Superior temporal gyrus (tissue), 1 donor: Measurements from ENCODE around the gene BAIAP3.
"Not testable (repeated sequence)": the region's sequence is repeated elsewhere in the genome, so short reads cannot be mapped to it uniquely, and the experiment has no call there.

ENCODE experiments used
- DNase-seq: peaks from one replicate; pipeline ENCODE4 v3.0.0-alpha.2; 2016; ENCODE audit errors: extremely low spot score

BAIAP3 gene, protein sequence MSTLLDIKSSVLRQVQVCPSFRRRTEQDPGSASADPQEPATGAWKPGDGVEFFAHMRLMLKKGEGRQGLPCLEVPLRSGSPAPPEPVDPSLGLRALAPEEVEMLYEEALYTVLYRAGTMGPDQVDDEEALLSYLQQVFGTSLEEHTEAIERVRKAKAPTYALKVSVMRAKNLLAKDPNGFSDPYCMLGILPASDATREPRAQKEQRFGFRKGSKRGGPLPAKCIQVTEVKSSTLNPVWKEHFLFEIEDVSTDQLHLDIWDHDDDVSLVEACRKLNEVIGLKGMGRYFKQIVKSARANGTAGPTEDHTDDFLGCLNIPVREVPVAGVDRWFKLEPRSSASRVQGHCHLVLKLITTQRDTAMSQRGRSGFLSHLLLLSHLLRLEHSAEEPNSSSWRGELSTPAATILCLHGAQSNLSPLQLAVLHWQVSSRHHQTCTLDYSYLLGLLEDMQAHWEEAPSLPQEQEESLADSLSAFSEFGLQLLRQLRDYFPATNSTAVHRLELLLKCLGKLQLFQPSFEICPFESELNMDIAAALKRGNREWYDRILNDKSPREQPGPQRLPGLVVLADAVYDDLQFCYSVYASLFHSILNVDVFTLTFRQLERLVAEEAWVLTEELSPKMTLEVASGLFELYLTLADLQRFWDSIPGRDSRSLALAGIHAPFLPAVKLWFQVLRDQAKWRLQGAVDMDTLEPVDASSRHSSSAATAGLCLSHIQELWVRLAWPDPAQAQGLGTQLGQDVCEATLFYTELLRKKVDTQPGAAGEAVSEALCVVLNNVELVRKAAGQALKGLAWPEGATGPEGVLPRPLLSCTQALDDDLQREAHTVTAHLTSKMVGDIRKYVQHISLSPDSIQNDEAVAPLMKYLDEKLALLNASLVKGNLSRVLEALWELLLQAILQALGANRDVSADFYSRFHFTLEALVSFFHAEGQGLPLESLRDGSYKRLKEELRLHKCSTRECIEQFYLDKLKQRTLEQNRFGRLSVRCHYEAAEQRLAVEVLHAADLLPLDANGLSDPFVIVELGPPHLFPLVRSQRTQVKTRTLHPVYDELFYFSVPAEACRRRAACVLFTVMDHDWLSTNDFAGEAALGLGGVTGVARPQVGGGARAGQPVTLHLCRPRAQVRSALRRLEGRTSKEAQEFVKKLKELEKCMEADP

DNA sequence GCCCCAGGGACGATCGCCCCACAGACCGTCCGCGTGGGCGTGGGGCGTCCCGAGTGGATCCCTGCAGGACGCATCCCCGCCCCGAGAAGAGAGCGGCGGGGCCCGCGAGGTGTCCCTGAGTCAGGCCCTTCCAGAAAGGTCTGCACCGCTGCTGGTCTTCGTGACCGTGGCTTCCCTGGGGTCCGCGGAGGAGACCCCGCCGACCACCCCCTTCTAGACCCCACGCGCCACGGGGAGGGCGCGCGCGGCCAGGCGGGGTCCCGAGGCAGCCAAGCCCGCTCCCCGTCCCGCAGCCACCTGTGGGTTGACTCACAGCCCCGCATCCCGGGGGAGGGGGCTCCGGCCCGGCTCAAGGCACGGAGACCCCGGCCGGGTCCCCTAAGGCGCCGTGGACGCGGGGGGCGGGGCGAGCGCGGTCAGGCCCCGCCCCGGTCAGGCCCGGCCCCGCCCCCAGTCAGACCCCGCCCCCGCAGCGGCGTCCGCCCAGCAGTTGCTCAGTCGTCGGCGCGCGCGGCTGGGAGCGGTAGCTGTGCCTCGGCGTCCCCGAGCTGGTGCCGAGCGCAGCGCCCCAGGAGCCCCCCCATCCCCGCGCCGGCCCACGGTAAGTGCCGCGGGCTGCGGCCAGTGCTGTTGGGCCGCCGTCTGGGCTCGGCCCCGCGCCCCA, at the start of gene BAIAP3:
BAIAP3 (plus strand) TSS at position 497 of the 664 bp plus-strand sequence. CDS start 4,905 bp downstream, outside the sequence.
- DNase-seq: no peak

DNA sequence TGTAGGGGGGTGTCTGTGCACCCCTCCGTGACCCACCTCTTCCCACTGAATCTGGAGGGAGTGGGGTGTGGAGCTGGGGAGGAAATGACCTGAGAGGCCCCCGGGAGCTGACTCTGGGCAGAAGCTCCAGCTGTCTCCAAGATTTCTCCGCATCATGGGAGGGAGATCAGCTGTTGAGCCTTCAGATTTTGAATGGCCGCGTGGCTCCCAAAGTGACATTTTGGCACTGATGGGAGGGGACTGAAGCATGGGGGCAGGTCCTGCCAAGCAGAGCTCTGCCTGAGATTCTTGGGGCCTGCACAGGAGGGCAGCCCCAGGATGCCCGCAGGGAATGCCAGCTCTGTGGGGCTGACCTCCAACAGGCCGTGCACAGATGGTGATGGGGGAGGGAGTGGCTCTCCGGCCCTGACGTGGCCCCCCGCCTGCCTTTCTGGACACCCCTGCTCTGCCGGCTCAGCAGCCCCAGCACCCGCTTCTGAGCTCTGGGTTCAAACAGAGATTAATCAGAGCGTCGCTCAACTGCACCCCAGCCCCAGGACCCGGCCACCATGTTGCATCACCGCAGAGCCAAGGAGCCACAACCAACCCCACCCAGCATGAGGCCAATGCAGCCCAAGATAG, 49.3 kb upstream of the BAIAP3 start:
- no peak for DNase-seq

DNA sequence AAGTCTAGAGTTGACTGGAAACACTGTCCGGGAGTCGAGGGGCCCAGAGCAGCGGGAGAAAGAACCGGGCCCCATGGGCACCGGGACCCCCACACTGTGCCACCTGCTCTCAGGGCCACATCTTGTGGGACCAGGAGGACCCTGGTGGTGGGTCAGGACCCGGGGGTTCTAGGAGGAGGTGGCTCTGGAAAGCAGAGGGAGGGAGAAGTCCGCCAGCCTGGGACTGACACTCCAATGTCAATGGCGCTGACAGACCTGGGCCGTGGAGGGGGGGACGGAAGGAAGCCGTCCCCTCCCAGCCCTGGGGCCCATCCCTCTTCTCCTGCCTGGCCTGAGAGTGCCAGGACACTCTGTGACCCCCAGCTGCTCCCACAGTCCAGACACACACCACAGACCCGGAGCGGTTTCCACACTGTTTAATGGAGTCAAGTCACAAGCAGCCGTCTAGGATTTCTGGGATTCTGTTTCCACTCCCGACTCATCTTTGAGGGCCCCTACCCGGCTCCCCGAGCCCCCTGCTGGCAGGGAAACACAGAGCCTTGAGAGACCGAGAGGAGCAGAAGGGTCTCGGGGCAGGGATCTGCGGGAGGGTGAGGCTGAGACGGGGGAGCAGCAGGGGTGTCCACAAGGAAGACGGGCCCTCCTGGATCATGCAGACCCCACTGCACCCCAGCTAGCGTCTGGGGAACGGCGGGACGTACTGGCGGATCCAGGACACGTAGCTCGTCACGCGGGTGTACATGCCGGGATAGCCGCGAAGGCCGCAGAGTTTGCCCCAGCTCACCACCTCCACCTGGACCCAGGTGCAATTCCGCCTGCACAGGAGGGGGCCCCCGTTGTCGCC, 47.6 kb upstream of the BAIAP3 start:
- DNase-seq: no peak

DNA sequence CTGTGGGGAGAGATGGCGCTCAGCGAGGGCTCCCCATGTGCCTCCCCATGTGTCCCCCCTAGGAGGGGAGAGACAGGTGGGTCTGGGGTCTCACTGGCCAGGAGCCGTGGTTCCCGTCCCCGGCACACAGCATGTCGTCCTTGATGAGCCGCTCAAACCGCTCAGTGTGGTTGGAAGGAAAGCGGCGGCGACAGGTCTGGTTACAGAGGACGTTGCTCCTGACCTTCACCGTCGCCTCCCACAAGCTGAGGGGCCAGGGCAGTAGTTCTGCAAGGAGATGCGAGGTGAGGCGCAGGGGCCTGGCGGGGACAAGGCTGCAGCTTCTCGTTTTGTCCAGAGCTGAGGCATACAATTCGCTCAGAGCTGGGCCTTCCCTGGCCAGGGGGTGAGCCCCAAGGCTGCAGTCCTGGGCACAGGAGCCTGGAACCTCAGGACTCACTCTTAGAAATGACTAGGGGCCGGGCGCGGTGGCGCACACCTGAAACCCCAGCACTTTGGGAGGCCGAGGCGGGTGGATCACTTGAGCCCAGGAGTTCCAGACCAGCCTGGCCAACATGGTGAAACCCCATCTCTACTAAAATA, 46.8 kb upstream of the BAIAP3 start:
- no peak for DNase-seq

DNA sequence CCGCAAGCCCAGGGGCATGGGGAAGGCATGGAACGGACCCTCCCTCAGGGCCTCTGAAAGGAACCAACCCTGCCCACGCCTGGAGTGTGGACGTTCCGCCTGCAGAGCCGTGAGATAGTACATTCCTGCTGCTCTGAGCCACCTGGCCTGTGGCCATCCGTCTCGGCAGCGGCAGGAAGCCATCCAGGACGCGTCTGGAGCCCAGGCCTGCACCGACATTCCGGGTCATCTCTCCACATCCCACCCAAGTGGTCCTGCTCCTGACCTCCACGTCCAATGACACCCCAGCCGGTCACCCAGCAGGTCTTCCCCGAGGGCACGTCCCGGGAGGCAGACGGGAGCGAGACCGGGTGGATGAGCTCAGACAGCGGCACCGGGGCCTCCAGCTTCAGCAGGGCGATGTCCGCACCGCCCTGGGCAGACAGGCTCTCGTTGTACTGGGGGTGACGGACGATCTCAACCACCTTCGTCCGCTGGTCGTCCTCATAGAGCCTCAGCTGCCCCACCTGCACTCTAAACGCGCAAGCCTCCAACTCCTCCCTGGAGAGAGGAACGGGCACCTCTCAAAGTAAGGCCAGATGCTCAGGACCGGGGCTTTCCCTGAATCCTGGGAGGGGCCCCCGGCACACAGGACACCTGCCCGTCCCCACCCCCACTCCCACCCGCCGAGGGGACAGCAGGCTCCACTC, 45.3 kb upstream of the BAIAP3 start:
- no peak for DNase-seq

DNA sequence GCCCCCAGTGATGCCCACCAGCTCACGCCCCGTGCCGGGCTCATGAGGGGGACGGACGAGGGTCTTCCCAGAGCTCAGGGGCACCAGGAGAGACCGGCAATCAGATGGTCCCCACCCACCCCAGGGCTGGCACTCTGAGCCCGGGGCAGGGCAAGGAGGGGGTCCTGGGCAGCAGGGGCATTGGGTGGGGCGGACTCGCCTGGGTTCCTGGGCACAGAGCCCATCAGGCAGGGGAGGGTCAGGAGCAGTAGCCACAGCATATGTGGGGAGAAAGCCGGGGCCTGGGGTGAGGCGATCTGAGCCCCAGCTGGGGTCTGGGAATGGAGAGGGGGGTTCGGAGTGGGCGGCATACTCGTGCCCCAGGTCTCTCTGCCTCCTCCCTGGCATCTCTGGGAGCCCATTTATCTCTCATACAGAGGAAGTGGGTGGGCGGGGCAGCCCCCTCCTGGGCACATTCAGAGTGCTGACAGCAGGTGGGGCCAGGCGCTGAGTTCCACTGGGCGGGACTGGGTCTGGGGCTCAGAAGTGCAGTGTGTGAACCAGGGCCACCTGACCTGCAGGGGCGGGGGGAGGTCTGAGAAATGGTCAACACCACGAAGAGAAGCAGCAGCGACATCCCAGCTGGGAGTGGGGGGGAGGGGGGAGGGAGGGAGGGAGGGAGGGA, 44.5 kb upstream of the BAIAP3 start:
- DNase-seq: no peak

DNA sequence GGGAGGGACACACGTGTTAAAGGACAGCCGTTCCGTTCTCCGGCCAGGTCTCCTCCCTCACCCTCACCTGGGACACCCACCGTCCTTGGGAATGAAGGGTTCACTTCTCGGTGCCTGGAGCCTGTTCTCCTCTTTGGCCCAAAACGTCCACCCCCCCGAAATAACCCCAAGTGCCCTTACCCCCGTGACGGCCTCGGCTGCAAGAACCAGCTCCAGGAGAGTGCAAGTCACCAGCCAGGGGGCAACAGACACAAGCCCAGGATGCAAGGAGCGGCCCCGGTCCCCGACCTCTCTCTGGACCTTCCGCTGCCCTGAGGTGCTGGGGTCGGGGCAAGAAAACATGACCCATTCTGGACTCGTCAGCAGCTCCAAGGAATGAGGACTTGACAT, 44.0 kb upstream of the BAIAP3 start:
- no peak for DNase-seq

DNA sequence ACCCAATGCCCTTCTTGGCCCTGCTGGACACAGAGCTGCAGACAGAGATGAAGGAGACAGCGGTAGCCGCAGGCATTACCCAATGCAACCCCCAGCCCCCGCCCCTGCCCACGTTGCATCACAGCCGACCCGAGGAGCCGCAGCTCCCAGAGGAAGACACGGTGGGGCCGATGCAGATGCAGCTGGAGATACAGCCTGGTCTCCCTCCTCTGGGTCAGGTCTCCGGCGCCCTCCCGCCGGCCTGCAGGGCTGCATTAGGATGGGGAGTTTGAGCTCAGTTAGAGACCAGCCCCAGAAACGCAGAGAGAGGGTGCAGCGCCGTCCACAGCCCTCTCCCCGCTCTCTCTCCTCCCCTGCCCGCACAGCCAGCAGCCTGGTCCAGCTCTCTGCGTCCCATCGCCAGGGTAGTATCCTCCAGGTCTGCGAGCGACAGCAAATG, 43.4 kb upstream of the BAIAP3 start:
- DNase-seq: no peak

DNA sequence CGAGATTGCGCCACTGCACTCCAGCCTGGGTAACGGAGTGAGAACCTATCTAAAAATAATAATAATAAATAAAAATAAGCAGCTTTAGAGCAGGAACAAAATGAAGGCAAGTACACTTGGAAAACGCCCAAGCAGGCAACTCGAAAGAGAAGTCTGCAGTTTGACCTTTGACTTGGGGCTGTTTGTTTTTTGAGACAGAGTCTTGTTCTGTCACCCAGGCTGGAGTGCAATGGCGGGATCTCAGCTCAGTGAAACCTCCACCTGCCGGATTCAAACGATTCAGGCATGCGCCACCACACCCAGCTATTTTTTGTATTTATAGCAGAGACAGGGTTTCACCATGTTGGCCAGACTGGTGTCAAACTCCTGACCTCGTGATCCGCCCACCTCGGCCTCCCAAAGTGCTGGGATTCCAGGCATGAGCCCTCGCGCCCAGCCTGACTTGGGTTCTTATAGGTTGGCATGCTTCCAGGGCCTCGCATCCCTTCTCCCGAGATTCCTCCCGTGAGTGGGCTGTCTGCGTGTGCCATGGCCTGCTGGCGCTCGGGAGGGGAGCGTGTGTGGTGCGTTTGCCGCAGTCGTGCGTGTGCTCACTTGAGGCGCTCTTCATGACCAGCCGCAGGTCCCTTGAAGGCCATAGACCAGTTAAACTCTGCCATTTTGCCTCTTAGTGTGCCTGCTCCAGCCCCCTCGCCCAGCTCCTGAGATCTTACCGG, 42.4 kb upstream of the BAIAP3 start:
- DNase-seq: no peak

DNA sequence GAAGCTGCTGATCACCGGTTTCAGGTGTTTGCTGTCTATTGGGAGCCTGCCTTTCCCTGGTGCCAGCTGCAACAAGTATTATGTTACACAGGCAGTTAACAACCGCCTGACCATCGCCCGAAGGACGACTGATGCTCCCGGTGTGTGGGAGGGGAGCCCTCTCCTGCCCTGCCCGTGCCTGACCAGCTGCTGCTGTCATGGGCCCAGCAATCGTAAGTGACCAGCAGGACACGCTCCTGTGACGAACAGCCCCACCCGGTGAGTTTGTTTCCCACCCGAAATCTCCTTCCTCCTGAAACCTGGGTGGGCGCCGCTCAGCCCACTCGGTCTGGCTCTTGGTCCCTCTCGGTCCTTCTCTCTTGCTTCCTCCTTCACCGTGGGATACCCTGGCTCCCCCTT, 41.9 kb upstream of the BAIAP3 start:
- DNase-seq: no peak

DNA sequence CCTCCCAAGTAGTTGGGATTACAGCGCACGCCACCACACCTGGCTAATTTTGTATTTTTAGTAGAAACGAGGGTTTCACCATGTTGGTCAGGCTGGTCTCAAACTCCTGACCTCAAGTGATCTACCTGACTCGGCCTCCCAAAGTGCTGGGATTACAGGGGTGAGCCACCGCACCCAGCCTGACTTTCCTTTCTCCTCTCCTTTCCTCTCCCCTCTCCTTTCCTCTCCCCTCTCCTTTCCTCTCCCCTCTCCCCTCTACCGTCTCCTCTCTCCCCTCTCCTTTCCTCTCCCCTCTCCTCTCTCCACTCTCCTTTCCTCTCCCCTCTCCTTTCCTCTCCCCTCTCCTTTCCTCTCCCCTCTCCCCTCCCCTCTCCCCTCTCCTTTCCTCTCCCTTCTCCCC, 41.2 kb upstream of the BAIAP3 start:
- DNase-seq: not testable (repeated sequence)

DNA sequence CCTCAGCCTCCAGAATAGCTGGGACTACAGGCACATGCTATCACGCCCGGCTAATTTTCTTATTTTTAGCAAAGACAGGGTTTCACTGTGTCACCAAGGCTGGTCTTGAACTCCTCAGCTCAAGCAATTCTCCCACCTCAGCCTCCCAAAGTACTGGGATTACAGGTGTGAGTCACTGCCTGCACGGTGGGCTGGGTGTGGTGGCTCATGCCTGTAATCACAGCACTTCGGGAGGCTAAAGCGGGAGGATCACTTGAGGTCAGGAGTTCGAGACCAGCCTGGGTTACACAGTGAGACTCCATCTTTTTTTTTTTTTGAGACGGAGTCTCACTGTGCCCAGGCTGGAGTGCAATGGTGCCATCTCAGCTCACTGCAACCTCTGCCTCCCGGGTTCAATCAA, 40.6 kb upstream of the BAIAP3 start:
- DNase-seq: not testable (repeated sequence)

DNA sequence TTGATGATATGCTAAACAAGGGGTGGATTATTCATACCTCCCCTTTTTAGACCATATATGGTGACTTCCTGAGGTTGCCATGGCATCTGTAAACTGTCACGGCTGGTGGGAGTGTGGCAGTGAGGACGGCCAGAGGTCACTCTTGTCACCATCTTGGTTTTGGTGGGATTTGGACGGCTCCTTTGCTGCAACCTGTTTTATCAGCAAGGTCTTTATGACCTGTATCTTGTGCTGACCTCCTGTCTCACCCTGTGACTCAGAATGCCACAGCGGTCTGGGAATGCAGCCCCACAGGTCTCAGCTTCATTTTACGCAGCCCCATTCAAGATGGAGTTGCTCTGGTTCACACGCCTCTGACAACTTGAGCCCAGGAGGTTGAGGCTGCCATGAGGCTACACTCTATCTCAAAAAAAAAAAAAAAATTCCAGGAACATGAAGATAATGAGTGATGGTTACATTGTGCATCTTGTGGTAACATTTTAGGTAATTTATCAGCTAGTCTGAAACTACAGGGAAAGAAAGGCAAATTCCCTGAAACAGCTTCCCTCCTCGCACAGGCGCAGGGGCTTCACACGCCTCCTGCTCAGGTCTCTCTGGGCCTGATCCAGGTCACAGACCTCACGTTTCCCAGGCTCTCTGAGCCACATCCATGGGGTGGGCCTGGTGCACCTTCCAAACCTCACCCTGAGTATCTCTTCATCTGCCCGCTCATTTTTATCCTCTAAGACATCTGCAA, 39.4 kb upstream of the BAIAP3 start:
- no peak for DNase-seq

DNA sequence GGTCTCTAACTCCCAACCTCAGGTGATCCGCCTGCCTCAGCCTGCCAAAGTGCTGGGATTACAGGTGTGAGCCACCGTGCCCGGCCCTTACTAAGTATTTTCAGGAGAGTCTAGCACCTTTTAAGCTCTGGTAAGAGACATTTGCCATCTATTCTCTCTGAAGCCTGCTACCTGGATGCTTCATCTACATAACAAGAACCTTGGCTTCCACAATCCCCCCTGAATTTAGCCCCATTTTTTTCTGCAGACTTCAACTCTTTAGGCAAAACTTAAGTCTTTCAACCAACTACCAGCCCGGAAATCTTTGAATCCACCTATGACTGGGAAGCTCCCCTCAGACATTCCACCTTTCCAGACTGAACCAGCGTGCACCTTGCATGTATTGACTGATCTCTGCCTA, 38.0 kb upstream of the BAIAP3 start:
- DNase-seq: no peak

DNA sequence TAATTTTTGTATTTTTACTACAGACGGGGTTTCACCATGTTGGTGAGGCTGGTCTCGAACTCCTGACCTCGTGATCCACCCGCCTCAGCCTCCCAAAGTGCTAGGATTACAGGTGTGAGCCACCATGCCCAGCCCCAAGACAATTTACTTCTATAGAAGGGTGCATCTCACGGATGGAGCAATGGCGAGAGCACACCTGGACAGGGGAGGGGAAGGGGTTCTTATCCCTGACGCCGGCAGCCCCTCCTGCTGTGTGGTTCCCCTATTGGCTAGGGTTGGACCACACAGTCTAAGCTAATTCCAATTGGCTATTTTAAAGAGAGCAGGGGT, 36.8 kb upstream of the BAIAP3 start:
- not testable (repeated sequence) for DNase-seq

DNA sequence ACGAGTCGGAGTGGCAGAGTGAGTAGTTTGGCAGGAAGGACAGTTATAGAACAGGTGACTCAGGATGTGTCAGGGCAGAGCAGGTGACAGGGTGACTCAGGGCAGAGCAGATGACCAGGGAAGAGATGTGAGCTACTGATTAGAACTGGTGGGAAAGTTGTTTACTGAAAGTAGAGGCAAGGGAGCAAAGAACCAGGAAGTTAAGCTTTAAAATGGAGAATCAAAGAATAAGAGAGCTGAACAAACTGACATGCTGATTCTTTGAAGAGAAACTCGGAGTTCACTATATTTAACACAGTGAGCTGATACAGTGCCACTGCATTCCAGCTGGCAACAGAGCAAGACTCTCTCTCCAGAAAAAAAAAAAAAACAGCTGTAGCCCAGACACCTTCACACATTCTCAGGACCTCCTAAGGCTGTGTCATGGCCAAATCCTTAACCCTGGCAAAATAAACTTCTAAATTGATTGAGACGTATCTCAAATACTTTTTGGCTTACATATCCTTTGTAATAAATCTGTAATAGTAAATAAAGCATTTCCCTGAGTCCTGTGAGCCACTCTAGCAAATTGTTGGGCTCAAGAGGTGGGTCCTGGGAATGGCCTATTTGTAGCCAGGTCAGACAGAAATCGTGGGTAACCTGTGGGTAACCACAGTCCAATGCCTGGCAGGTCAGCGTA, 36.3 kb upstream of the BAIAP3 start:
- no peak for DNase-seq

DNA sequence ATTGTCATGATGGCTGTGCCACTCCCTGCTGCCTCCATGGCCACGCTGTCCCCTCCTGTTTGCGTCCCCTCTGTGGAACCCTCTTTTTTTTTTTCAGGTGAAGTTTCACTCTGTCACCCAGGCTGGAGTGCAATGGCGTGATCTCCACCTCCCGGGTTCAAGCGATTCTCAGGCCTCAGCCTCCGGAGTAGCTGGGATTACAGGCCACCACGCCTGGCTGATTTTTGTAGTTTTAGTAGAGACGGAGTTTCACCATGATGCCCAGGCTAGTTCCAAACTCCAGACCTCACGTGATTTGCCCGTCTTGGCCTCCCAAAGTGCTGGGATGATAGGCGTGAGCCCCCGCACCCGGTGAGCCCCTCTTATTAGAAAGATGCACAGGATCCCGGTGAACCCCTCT, 35.0 kb upstream of the BAIAP3 start:
- DNase-seq: no peak
